ENCODE data around the gene RPL14. TPM values are rescaled to one million over a fixed set of nuclear protein-coding genes. Genes with fewer than 3 reads are reported as not detected.
A peak's percentile ranks its signal among the peaks of the same experiment; 100 is the strongest.

The RPL14 gene
- total and polyA plus RNA-seq, 2 of the 13 experiments (the other 11 are each of a cell fraction or from before 2014, with no cell fraction given): 502 to 1,291 TPM

- TF ChIP-seq TFAP4 (IDR thresholded peaks at IDR 0.05; ENCODE audit: borderline replicate concordance, low read depth): peak; percentile 22; the same call in 1 of the 2 replicates
- TF ChIP-seq ZNF772 (CRISPR knock-in tag; IDR thresholded peaks at IDR 0.05): no peak
- TF ChIP-seq SALL2 (CRISPR knock-in tag; IDR thresholded peaks at IDR 0.05): no peak
- no peak for TF ChIP-seq ZUFSP (CRISPR knock-in tag; IDR thresholded peaks at IDR 0.05; ENCODE audit: borderline replicate concordance)
- TF ChIP-seq ZNF414 (CRISPR knock-in tag; IDR thresholded peaks at IDR 0.05): no peak
- TF ChIP-seq CAMTA2 (CRISPR knock-in tag; IDR thresholded peaks at IDR 0.05; ENCODE audit: borderline replicate concordance): 0 out of 2 replicates have a peak, but pooled peaks have one; percentile 23
- TF ChIP-seq, protein P1, sequence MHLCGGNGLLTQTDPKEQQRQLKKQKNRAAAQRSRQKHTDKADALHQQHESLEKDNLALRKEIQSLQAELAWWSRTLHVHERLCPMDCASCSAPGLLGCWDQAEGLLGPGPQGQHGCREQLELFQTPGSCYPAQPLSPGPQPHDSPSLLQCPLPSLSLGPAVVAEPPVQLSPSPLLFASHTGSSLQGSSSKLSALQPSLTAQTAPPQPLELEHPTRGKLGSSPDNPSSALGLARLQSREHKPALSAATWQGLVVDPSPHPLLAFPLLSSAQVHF (CRISPR knock-in tag; IDR thresholded peaks at IDR 0.05): no peak
Measured at GRCh38 chr3:40452562-40452875, 4.6 kb upstream of the RPL14 start (continued).
